Neuronal stem cell (in vitro differentiated cells): ENCODE data around the gene CD69.

ENCODE experiments used
- DNase-seq: peaks from one replicate; pipeline ENCODE4 v3.0.0-alpha.2; 2013; ENCODE audit warnings: low spot score
- H2AFZ ChIP-seq: one replicate; pipeline ENCODE4 v1.6.1; 2013; ENCODE audit warnings: mild to moderate bottlenecking, low read length, inconsistent platforms
- H2AK5ac ChIP-seq: 2 replicates; pipeline ENCODE4 v1.6.1; 2013; ENCODE audit warnings: low read depth, mild to moderate bottlenecking, inconsistent platforms, low read length, moderate library complexity, mixed read lengths
- H2BK120ac ChIP-seq: 2 replicates; pipeline ENCODE4 v1.6.1; 2013; ENCODE audit warnings: low read depth, mild to moderate bottlenecking, inconsistent platforms, low read length, moderate library complexity, mixed read lengths
- H2BK12ac ChIP-seq: one replicate; pipeline ENCODE4 v1.6.1; 2013; ENCODE audit warnings: low read length, inconsistent platforms
- H2BK15ac ChIP-seq: 2 replicates; pipeline ENCODE4 v1.6.1; 2013; ENCODE audit warnings: mild to moderate bottlenecking, low read length, inconsistent platforms, mixed read lengths
- H2BK5ac ChIP-seq: one replicate; pipeline ENCODE4 v1.6.1; 2013; ENCODE audit warnings: inconsistent platforms, mild to moderate bottlenecking, low read length, moderate library complexity
- H3K14ac ChIP-seq: one replicate; pipeline ENCODE4 v1.6.1; 2013; ENCODE audit warnings: low read length, inconsistent platforms
- H3K18ac ChIP-seq: 2 replicates; pipeline ENCODE4 v1.6.1; 2013; ENCODE audit warnings: low read length, inconsistent platforms
- H3K23ac ChIP-seq: 2 replicates; pipeline ENCODE4 v1.6.1; 2013; ENCODE audit warnings: low read depth, mild to moderate bottlenecking, mixed read lengths, low read length, inconsistent platforms; ENCODE audit not compliant: poor library complexity
- H3K27ac ChIP-seq: replicated peaks from 3 replicates; pipeline ENCODE4 v1.5.1; 2013; ENCODE audit warnings: low read length, inconsistent platforms
- H3K27me3 ChIP-seq, 3 experiments: 2 replicates each; pipeline ENCODE4 v1.6.1; 2013; ENCODE audit warnings: low read length in 3 of 3, mild to moderate bottlenecking in 2 of 3, inconsistent platforms in 1 of 3, low read depth in 1 of 3, mixed read lengths in 1 of 3, moderate library complexity in 1 of 3; ENCODE audit not compliant: control insufficient read depth in 3 of 3, insufficient read depth in 3 of 3
- H3K36me3 ChIP-seq, 2 donors: replicated peaks in 1 of 2; 2 replicates each; pipeline ENCODE4 v1.6.1; 2013; ENCODE audit warnings: low read length in 2 of 2; ENCODE audit not compliant: control insufficient read depth in 2 of 2, insufficient read depth in 2 of 2
- H3K4ac ChIP-seq: 2 replicates; pipeline ENCODE4 v1.6.1; 2013; ENCODE audit warnings: inconsistent platforms, mild to moderate bottlenecking, low read length, moderate library complexity
- H3K4me1 ChIP-seq, 2 donors: 1 replicate in 1 of 2; 2 replicates in 1 of 2; pipeline ENCODE4 v1.6.1; 2013; ENCODE audit warnings: low read length in 2 of 2, low read depth in 1 of 2; ENCODE audit not compliant: control insufficient read depth in 2 of 2, insufficient read depth in 1 of 2
- H3K4me2 ChIP-seq: one replicate; pipeline ENCODE4 v1.6.1; 2013; ENCODE audit warnings: mild to moderate bottlenecking, low read length, inconsistent platforms; ENCODE audit not compliant: insufficient read depth, poor library complexity, severe bottlenecking
- H3K4me3 ChIP-seq, 2 donors: 2 replicates each; pipeline ENCODE4 v1.5.1; 2013; ENCODE audit warnings: low read length in 2 of 2, mild to moderate bottlenecking in 2 of 2, inconsistent platforms in 1 of 2, moderate library complexity in 1 of 2
- H3K79me1 ChIP-seq: one replicate; pipeline ENCODE4 v1.6.1; 2013; ENCODE audit warnings: low read depth, mild to moderate bottlenecking, inconsistent platforms, low read length, moderate library complexity
- H3K9ac ChIP-seq: one replicate; pipeline ENCODE4 v1.6.1; 2013; ENCODE audit warnings: mild to moderate bottlenecking, low read depth, low read length, inconsistent platforms; ENCODE audit not compliant: poor library complexity
- H3K9me3 ChIP-seq, 2 donors: replicated peaks in 1 of 2; 2 replicates each; pipeline versions ENCODE3 to v1.6.1; 2013; ENCODE audit warnings: low read length in 2 of 2, mild to moderate bottlenecking in 2 of 2, inconsistent platforms in 1 of 2, low read depth in 1 of 2, mixed read lengths in 1 of 2, moderate library complexity in 1 of 2; ENCODE audit not compliant: control insufficient read depth in 2 of 2, insufficient read depth in 1 of 2
- H4K8ac ChIP-seq: one replicate; pipeline ENCODE4 v1.6.1; 2013; ENCODE audit warnings: low read depth, mild to moderate bottlenecking, inconsistent platforms, low read length, moderate library complexity
- H4K91ac ChIP-seq: one replicate; pipeline ENCODE4 v1.6.1; 2013; ENCODE audit warnings: low read length, low read depth, mild to moderate bottlenecking, inconsistent platforms; ENCODE audit not compliant: poor library complexity
- whole genome bisulfite sequencing, 2 donors: extraction: QIAGEN DNeasy Blood & Tissue Kit; methylation state at CpG; one replicate each; pipeline ENCODE4 v1.1.7; 2013; ENCODE audit warnings: missing lambda C conversion rate in 2 of 2, mixed read lengths in 1 of 2; ENCODE audit not compliant: insufficient read length in 2 of 2, insufficient replicate concordance in 1 of 2; ENCODE audit errors: extremely low coverage in 2 of 2; 5-methylcytosine and 5-hydroxymethylcytosine counted together

Gene CD69

DNA sequence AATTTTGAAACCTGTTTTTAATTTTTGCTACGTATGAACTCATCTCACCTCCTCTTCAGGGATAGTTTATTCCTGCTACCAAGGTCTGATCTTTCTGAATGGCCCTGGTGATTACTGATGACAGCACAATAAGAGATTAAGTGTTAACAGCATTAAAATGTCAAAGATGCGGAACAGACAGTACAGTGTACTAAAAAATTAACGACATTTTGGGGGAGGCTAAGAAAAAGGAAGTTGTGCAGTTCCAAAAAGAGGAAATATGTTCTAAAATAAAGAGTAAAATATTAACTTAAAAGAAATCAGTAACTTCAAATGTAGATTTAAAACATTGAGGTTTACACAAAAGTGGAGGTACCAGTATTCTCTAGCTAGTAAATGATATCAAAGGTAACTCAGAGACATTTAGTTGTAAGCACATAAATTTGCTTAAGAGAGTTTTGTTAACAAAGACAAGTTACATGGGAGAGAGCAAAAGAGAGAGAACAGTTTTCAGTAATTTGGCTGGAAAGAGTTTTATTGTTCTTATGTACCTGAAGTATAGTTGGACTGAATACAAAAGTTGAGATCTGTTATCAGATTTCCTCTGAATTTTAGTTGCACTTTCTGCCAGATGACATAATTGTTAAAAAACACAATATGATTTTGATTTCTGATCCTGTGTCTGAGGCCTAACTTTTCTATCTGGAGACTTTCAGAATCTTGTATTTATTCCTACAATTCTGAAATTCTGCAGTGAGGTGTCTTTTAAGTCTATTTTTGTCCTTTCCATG is 23.6 kb downstream of the CD69 start:
- Histone ChIP-seq H2BK5ac (no peak overlapping the region), H3K4me2 (no peak overlapping the region), H3K36me3 (no peaks in the 10 kb centered on the region), H3K4me1 (no peaks in the 10 kb centered on the region), H2BK15ac (no peak overlapping the region), H3K9me3 (no peaks in the 10 kb centered on the region), H3K9ac (no peak overlapping the region), H3K23ac (no peak overlapping the region), H2BK12ac (no peak overlapping the region), H2AFZ (no peak overlapping the region), H3K4ac (no peak overlapping the region), H3K27ac (no peak overlapping the region), H3K18ac (no peak overlapping the region), H2AK5ac (no peak overlapping the region), H2BK120ac (no peak overlapping the region), H4K8ac (no peak overlapping the region), H3K14ac (no peak overlapping the region), H3K27me3 (no peaks in the 10 kb centered on the region), H3K79me1 (no peaks in the 10 kb centered on the region), H3K4me3 (no peak overlapping the region), H4K91ac (no peak overlapping the region)
- no peak for DNase-seq
- no CpG with 5 or more reads among the region's 3 CpGs for WGBS, 2 donors

DNA sequence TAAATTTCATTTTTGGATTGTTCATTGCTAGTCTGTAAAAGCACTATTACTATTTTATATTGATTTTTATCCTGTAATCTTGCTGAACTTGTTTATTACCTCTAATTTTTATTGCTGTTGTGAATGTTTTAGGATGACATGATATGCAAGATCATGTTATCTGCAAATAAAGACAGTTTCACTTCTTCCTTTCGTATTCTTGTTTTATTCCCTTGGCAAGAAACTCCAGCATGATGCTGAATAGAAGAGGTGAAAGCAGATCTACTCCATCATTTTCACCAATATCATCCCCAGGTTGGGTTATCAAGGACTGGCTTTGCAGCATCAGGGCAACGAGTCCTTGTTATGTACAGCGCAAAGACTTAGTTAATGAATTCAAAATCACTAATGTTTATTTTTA is 25.1 kb downstream of the CD69 start:
- Histone ChIP-seq H2BK15ac (no peak overlapping the region), H2AFZ (no peak overlapping the region), H3K9ac (no peak overlapping the region), H3K4me1 (no peaks in the 10 kb centered on the region), H3K27me3 (no peaks in the 10 kb centered on the region), H3K4me3 (no peak overlapping the region), H3K9me3 (no peaks in the 10 kb centered on the region), H3K27ac (no peak overlapping the region), H4K91ac (no peak overlapping the region), H3K4me2 (no peak overlapping the region), H3K14ac (no peak overlapping the region), H3K18ac (no peak overlapping the region), H3K4ac (no peak overlapping the region), H2BK12ac (no peak overlapping the region), H2BK120ac (no peak overlapping the region), H3K79me1 (no peaks in the 10 kb centered on the region), H2BK5ac (no peak overlapping the region), H3K23ac (no peak overlapping the region), H2AK5ac (no peak overlapping the region), H3K36me3 (no peaks in the 10 kb centered on the region), H4K8ac (no peak overlapping the region)
- WGBS, 2 donors, result no CpG with 5 or more reads among the region's 3 CpGs
- no peak for DNase-seq

DNA sequence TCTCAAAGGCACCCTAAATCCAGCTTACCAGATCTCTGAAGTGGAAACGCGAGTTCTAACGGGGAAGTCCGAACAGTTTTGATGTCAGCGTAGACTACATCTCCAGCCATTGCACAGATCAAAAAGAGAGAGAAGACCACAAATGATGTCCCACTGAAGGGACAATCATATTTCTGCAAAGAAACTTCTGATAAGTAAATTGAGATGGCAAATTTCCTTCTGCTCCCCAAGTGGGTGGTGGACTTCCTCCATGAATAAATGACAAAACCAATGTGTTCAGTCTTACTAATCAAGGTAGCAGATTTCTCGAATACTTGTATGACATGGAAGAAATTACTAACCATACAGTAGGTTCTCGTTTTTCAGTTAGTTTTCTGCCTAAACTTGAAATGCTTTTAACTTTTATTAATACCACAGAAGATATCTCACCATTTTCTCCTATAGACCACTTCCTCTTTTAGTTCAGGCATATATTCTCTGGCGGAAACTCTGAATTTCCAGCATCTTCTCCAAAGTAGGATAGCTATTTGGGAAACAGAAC is 27.7 kb downstream of the CD69 start, which contains the start of gene CLECL1:
CLECL1 (minus strand) TSS at position 177 of the 541 bp plus-strand sequence.
- H2BK15ac ChIP-seq, result no peak within 1 kb of the TSS
- no CpG with 5 or more reads among the region's 8 CpGs for WGBS, 2 donors
- no peak within 1 kb of the TSS for H3K4me2 ChIP-seq
- no peak within 1 kb of the TSS for H2AK5ac ChIP-seq
- H2BK120ac ChIP-seq, result no peak within 1 kb of the TSS
- no peaks in the 10 kb centered on the region for H3K27me3 ChIP-seq
- H4K8ac ChIP-seq, result no peak within 1 kb of the TSS
- no peak for DNase-seq
- no peak within 1 kb of the TSS for H2BK5ac ChIP-seq
- no peak within 1 kb of the TSS for H3K14ac ChIP-seq
- no peak within 1 kb of the TSS for H3K18ac ChIP-seq
- H3K4me3 ChIP-seq, result no peak within 1 kb of the TSS
- no peak within 1 kb of the TSS for H4K91ac ChIP-seq
- no peaks in the 10 kb centered on the region for H3K79me1 ChIP-seq
- no peak within 1 kb of the TSS for H2BK12ac ChIP-seq
- no peak within 1 kb of the TSS for H3K23ac ChIP-seq
- H3K36me3 ChIP-seq, result no peaks in the 10 kb centered on the region
- H2AFZ ChIP-seq, result no peak within 1 kb of the TSS
- no peak within 1 kb of the TSS for H3K9ac ChIP-seq
- no peak within 1 kb of the TSS for H3K4ac ChIP-seq
- H3K27ac ChIP-seq, result no peak within 1 kb of the TSS
- H3K9me3 ChIP-seq, result no peaks in the 10 kb centered on the region
- no peaks in the 10 kb centered on the region for H3K4me1 ChIP-seq

DNA sequence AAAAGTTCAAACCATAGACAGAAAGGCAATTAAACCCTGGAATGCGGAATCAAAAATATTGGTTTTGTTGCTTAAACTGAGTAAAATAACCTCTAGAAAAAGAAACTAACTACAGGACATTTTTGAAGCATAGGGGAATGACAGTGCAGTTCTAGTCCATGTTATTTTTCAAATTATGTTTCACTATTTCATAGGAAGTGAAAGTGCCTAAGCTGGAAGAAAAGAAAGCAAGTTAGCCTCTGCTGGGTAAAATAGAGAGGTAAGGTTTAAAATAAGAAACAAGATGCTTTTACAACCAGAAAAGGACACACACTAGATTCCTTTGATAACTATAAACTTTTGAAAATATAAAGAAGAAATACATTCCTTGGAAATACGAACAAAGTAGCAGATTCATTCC is 28.9 kb downstream of the CD69 start:
- Histone ChIP-seq H2BK5ac (no peak overlapping the region), H3K18ac (no peak overlapping the region), H2AK5ac (no peak overlapping the region), H3K9me3 (no peaks in the 10 kb centered on the region), H3K27me3 (no peaks in the 10 kb centered on the region), H3K27ac (no peak overlapping the region), H3K36me3 (no peaks in the 10 kb centered on the region), H3K23ac (no peak overlapping the region), H3K79me1 (no peaks in the 10 kb centered on the region), H3K4ac (no peak overlapping the region), H3K4me3 (no peak overlapping the region), H3K4me2 (no peak overlapping the region), H2AFZ (no peak overlapping the region), H2BK120ac (no peak overlapping the region), H3K9ac (no peak overlapping the region), H4K8ac (no peak overlapping the region), H2BK15ac (no peak overlapping the region), H2BK12ac (no peak overlapping the region), H3K4me1 (no peaks in the 10 kb centered on the region), H3K14ac (no peak overlapping the region), H4K91ac (no peak overlapping the region)
- no peak for DNase-seq
- WGBS, 2 donors, result no CpG with 5 or more reads among the region's 2 CpGs
